Osteoblast (primary cell): Measurements from ENCODE around the gene DCAF6. TPM values are rescaled to one million over a fixed set of nuclear protein-coding genes. Genes with fewer than 3 reads are reported as not detected.
A peak's percentile ranks its signal among the peaks of the same experiment; 100 is the strongest.

Experiments used
- DNase-seq: peaks from one replicate; pipeline ENCODE4 v3.0.0; 2011; ENCODE audit warnings: low spot score, mixed read lengths; ENCODE audit not compliant: insufficient read length; ENCODE audit errors: missing footprints
- H2AFZ ChIP-seq: 2 replicates; pipeline ENCODE4 v1.6.0; 2011; ENCODE audit warnings: mild to moderate bottlenecking, low read length
- H3K27ac ChIP-seq: 2 replicates; pipeline ENCODE4 v1.5.1; 2011; ENCODE audit warnings: mild to moderate bottlenecking, low read depth, low read length, moderate library complexity
- H3K27me3 ChIP-seq: 2 replicates; pipeline ENCODE4 v1.6.0; 2012; ENCODE audit warnings: mild to moderate bottlenecking, control low read depth, inconsistent platforms, low read length, moderate library complexity; ENCODE audit not compliant: insufficient read depth
- H3K36me3 ChIP-seq: 2 replicates; pipeline ENCODE4 v1.5.1; 2011; ENCODE audit warnings: mild to moderate bottlenecking, low read length, control low read depth, moderate library complexity; ENCODE audit not compliant: insufficient read depth
- H3K4me1 ChIP-seq: 2 replicates; pipeline ENCODE4 v1.5.1; 2011; ENCODE audit warnings: mild to moderate bottlenecking, low read length, control low read depth, moderate library complexity; ENCODE audit not compliant: insufficient read depth
- H3K4me2 ChIP-seq: 2 replicates; pipeline ENCODE4 v1.6.0; 2011; ENCODE audit warnings: mild to moderate bottlenecking, low read length; ENCODE audit not compliant: insufficient read depth
- H3K4me3 ChIP-seq: fragments of 200-600 bp; sonication (generic); 3 replicates; pipeline ENCODE4 v1.5.1; 2012; ENCODE audit warnings: mild to moderate bottlenecking, low read length, inconsistent platforms; ENCODE audit not compliant: insufficient read depth
- H3K79me2 ChIP-seq: 2 replicates; pipeline ENCODE4 v1.6.0; 2012; ENCODE audit warnings: mild to moderate bottlenecking, low read length, control low read depth, inconsistent platforms; ENCODE audit not compliant: insufficient read depth
- H3K9me3 ChIP-seq: 2 replicates; pipeline ENCODE4 v1.5.1; 2011; ENCODE audit warnings: low read depth, low read length, control low read depth
- H4K20me1 ChIP-seq: 2 replicates; pipeline ENCODE4 v1.6.0; 2012; ENCODE audit warnings: mild to moderate bottlenecking, low read length, control low read depth; ENCODE audit not compliant: insufficient read depth
- total RNA-seq: library from RNA; depleted of rRNA; stranded (reverse); fragments of >200 nt; gene quantifications from 2 replicates; pipeline ENCODE4 v1.2.3, GENCODE V29; 2012
- TF ChIP-seq, protein P1 (sequence below): IDR thresholded peaks from 2 replicates; pipeline ENCODE4 v1.5.1; 2011; ENCODE audit warnings: mild to moderate bottlenecking, low read depth, low read length, moderate library complexity; ENCODE audit errors: extremely low read depth

Gene DCAF6
- total RNA-seq, 1 donor = 91.6 TPM

DNA sequence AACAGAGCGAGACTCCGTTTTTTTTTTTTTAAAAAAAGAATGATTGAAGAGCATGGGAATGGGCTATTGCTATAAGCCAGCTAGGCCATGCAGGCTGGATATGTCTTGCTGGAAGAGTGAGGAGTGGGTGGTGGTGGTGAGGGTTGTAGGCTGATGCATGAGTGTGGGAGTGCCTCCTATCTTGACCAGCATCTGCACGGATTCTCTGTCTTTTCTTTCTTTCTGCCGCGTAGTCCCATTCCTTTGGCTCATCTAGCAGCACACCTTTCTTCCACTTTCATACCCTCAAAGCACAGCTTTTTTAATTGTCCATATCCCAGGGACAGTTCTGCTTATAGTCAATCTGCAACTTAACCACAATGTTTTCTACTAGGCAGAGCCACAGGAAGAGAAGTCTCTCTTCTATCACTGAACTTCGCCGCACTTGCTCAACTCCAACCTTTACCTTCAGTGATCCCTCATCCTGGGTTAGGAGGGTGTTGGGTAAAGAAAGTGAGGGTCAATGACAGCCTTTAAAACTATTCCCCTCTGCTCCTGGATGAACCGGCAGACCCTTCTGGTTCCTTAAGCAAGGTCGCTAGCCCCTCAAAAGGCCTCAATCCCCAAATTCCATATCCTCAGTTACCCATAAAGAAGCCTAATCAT, 37.8 kb upstream of the DCAF6 start:
- no peak overlapping the region for H3K4me3 ChIP-seq
- H3K36me3 ChIP-seq = no peaks in the 10 kb centered on the region
- no peaks in the 10 kb centered on the region for H4K20me1 ChIP-seq
- H3K79me2 ChIP-seq = no peaks in the 10 kb centered on the region
- no peak overlapping the region for H3K4me2 ChIP-seq
- H2AFZ ChIP-seq = no peak overlapping the region
- no peaks in the 10 kb centered on the region for H3K27me3 ChIP-seq
- no peak for DNase-seq
- H3K9me3 ChIP-seq = no peaks in the 10 kb centered on the region
- peaks cover 3% of the 10 kb centered on the region for H3K4me1 ChIP-seq
- TF ChIP-seq, protein P1, sequence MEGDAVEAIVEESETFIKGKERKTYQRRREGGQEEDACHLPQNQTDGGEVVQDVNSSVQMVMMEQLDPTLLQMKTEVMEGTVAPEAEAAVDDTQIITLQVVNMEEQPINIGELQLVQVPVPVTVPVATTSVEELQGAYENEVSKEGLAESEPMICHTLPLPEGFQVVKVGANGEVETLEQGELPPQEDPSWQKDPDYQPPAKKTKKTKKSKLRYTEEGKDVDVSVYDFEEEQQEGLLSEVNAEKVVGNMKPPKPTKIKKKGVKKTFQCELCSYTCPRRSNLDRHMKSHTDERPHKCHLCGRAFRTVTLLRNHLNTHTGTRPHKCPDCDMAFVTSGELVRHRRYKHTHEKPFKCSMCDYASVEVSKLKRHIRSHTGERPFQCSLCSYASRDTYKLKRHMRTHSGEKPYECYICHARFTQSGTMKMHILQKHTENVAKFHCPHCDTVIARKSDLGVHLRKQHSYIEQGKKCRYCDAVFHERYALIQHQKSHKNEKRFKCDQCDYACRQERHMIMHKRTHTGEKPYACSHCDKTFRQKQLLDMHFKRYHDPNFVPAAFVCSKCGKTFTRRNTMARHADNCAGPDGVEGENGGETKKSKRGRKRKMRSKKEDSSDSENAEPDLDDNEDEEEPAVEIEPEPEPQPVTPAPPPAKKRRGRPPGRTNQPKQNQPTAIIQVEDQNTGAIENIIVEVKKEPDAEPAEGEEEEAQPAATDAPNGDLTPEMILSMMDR = no peak
- H3K27ac ChIP-seq = no peak overlapping the region

DNA sequence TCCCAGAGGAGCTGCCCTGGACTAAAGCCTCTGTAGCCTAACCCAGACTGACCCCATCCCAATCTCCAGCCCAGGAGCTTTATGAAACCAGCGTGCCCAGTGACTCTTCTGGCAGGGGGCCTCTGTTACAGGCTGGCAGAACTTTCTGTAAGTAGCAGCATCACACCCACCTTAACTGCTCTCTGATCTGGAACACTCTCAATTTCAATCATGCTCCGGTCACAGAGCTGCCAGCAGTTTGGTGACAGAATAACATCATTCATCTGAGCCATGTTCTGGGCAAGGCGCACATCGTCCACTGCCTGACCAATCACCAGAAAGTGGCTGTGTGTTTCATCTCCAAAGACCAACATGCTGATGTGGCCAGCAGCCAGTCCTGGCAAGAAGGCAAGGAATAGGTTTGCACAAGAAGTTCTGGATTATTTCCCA, 37.2 kb upstream of the DCAF6 start:
- no peaks in the 10 kb centered on the region for H3K27me3 ChIP-seq
- no peaks in the 10 kb centered on the region for H3K79me2 ChIP-seq
- H3K4me1 ChIP-seq = peaks cover 4% of the 10 kb centered on the region
- H3K4me2 ChIP-seq = no peak overlapping the region
- peak overlapping the region; percentile 11 for H2AFZ ChIP-seq
- no peak overlapping the region for H3K27ac ChIP-seq
- H3K36me3 ChIP-seq = no peaks in the 10 kb centered on the region
- no peaks in the 10 kb centered on the region for H3K9me3 ChIP-seq
- DNase-seq = no peak
- no peaks in the 10 kb centered on the region for H4K20me1 ChIP-seq
- no peak overlapping the region for H3K4me3 ChIP-seq
- TF ChIP-seq, protein P1 = no peak

DNA sequence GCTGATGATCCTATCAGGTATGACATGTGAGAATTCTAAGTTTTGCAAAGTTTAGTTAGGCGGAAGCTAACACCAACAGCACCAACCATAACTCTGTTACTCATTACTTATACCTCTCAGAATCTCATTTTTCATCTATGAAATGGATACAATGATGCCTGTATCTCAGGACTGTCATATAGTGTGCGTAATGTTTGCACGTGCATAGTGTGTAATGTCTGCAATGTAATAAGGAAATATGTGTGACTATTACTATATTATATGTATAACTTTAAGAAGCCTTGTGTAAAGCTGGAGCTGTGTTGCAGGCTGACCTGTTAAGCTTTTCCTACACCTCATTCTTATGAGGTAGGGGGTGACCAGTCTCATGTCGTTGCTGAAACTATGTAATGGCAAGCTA, 35.6 kb upstream of the DCAF6 start:
- Histone ChIP-seq H2AFZ (no peak overlapping the region), H3K4me2 (no peak overlapping the region), H3K4me3 (no peak overlapping the region), H3K36me3 (no peaks in the 10 kb centered on the region), H3K9me3 (no peaks in the 10 kb centered on the region), H4K20me1 (no peaks in the 10 kb centered on the region), H3K79me2 (no peaks in the 10 kb centered on the region), H3K4me1 (peaks cover 16% of the 10 kb centered on the region), H3K27me3 (no peaks in the 10 kb centered on the region), H3K27ac (no peak overlapping the region)
- no peak for DNase-seq
- TF ChIP-seq, protein P1 = no peak

DNA sequence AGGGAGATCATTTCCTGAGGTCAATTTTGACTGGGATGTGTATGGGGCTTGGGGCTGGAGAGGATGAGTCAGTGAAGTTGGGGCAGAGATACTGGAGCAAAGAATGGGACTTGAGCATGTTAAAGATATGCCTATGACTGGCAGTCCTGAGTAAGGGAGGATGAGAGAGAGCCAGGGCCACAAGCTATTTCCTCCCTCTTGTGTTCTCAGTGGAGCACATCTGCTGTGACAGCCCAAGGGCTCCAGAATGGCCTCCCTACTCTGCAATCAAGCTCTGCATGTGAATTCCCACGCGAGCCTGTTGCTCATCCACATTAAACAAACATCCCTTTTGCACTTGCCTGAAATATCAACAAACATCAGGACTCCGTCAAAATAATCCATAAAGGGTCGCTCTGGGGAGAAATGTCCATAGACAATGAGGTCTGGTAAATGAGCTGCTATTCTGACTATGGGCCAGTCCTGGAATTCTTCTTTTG, 31.8 kb upstream of the DCAF6 start:
- H3K9me3 ChIP-seq = peaks cover 1% of the 10 kb centered on the region
- DNase-seq = no peak
- peak overlapping the region; percentile 6 for H2AFZ ChIP-seq

More for the DNA sequence above, 31.8 kb upstream of the DCAF6 start:
- H3K79me2 ChIP-seq = no peaks in the 10 kb centered on the region
- H3K4me1 ChIP-seq = peaks cover 13% of the 10 kb centered on the region
- H3K27ac ChIP-seq = peak overlapping the region; percentile 43
- H3K4me3 ChIP-seq = no peak overlapping the region
- H4K20me1 ChIP-seq = no peaks in the 10 kb centered on the region
- no peaks in the 10 kb centered on the region for H3K36me3 ChIP-seq
- no peak overlapping the region for H3K4me2 ChIP-seq
- TF ChIP-seq, protein P1 = no peak
- H3K27me3 ChIP-seq = no peaks in the 10 kb centered on the region
